GM21576 (cell line): ENCODE results near the gene RFC4.

Experiments
- ATAC-seq: cut with Tn5 transposase; IDR thresholded peaks from one replicate; pipeline ENCODE4 v1.9.1; 2021; ENCODE audit warnings: mild to moderate bottlenecking, moderate library complexity; ENCODE audit not compliant: unreplicated experiment

RFC4 gene

GRCh38 chr3:186751480-186751879 is 54.8 kb downstream of the RFC4 start:
- no peak for ATAC-seq

DNA sequence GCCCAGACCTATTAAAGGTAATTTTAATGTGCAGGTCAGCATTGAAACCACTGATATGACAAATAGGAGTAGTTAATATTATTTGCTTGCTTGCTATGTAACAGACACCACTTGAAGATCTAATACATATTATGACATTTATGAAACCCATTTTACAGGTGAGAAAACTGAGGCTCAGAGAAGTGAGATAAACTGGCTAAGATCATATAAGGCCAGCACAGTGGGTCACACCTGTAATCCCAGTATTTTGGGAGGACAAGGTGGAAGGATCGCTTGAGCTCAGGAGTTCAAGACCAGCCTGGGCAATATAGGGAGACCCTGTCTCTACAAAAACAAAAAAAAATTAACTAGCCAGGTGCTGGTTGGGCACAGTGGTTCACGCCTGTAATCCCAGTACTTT is 56.0 kb downstream of the RFC4 start:
- no peak for ATAC-seq

- ATAC-seq = no peak
These were observed 60.3 kb downstream of the RFC4 start for GRCh38 chr3:186746008-186746407.

GRCh38 chr3:186743666-186744065 is 62.6 kb downstream of the RFC4 start:
- ATAC-seq = no peak

GRCh38 chr3:186742618-186743380 is 63.5 kb downstream of the RFC4 start:
- no peak for ATAC-seq
